Measurements from ENCODE around the gene PDE7B.
"Not testable (repeated sequence)": the region's sequence is repeated elsewhere in the genome, so short reads cannot be mapped to it uniquely, and the experiment has no call there.

PDE7B gene

GRCh38 chr6:135842618-135843392 lies 8.7 kb upstream of the PDE7B start:
- FAIRE-seq (no peak), DNase-seq (ENCODE audit: low spot score) (no peak)

- DNase-seq (ENCODE audit: low spot score) (no peak), FAIRE-seq (no peak)
These were observed 619 bp upstream of the PDE7B start for GRCh38 chr6:135850882-135851281.

GRCh38 chr6:135852746-135853145 lies 1.2 kb downstream of the PDE7B start:
- FAIRE-seq: no peak
- no peak for DNase-seq (ENCODE audit: low spot score)

GRCh38 chr6:135853227-135853626 lies 1.7 kb downstream of the PDE7B start:
- DNase-seq (ENCODE audit: low spot score): no peak

GRCh38 chr6:135853986-135854385 lies 2.5 kb downstream of the PDE7B start:
- FAIRE-seq: no peak

More at GRCh38 chr6:135853227-135853626, 1.7 kb downstream of the PDE7B start:
- FAIRE-seq: no peak

GRCh38 chr6:135854799-135855198 lies 3.3 kb downstream of the PDE7B start:
- DNase-seq (ENCODE audit: low spot score) (no peak), FAIRE-seq (no peak)

More at GRCh38 chr6:135853986-135854385, 2.5 kb downstream of the PDE7B start:
- no peak for DNase-seq (ENCODE audit: low spot score)

GRCh38 chr6:135858931-135859330 lies 7.4 kb downstream of the PDE7B start:
- FAIRE-seq (no peak), DNase-seq (ENCODE audit: low spot score) (no peak)

- DNase-seq (ENCODE audit: low spot score) (no peak), FAIRE-seq (no peak)
These were observed 8.9 kb downstream of the PDE7B start for GRCh38 chr6:135860361-135860760.

- FAIRE-seq: no peak
- no peak for DNase-seq (ENCODE audit: low spot score)
These were observed 9.7 kb downstream of the PDE7B start for GRCh38 chr6:135861189-135861588.

- not testable (repeated sequence) for FAIRE-seq; DNase-seq (ENCODE audit: low spot score)
These were observed 13.4 kb downstream of the PDE7B start for GRCh38 chr6:135864929-135865328.

GRCh38 chr6:135866445-135867123 lies 15.1 kb downstream of the PDE7B start:
- FAIRE-seq: no peak
- DNase-seq (ENCODE audit: low spot score): no peak

- no peak for FAIRE-seq
- no peak for DNase-seq (ENCODE audit: low spot score)
These were observed 15.8 kb downstream of the PDE7B start for GRCh38 chr6:135867332-135867731.

GRCh38 chr6:135869857-135870256 lies 18.4 kb downstream of the PDE7B start:
- no peak for DNase-seq (ENCODE audit: low spot score)
- FAIRE-seq: no peak

- FAIRE-seq: no peak
- no peak for DNase-seq (ENCODE audit: low spot score)
These were observed 19.2 kb downstream of the PDE7B start for GRCh38 chr6:135870722-135871121.

GRCh38 chr6:135871296-135871695 lies 19.8 kb downstream of the PDE7B start:
- DNase-seq (ENCODE audit: low spot score) (no peak), FAIRE-seq (no peak)

- FAIRE-seq: no peak
- no peak for DNase-seq (ENCODE audit: low spot score)
These were observed 20.4 kb downstream of the PDE7B start for GRCh38 chr6:135871878-135872277.

GRCh38 chr6:135875446-135875845 lies 23.9 kb downstream of the PDE7B start:
- DNase-seq (ENCODE audit: low spot score) (no peak), FAIRE-seq (no peak)

GRCh38 chr6:135876058-135876457 lies 24.6 kb downstream of the PDE7B start:
- DNase-seq (ENCODE audit: low spot score): no peak
- FAIRE-seq: no peak

- FAIRE-seq: no peak
- DNase-seq (ENCODE audit: low spot score): no peak
These were observed 26.2 kb downstream of the PDE7B start for GRCh38 chr6:135877666-135878065.

GRCh38 chr6:135880066-135880972 lies 28.8 kb downstream of the PDE7B start:
- FAIRE-seq (no peak), DNase-seq (ENCODE audit: low spot score) (peak; percentile 46)

- no peak for FAIRE-seq
- DNase-seq (ENCODE audit: low spot score): no peak
These were observed 31.5 kb downstream of the PDE7B start for GRCh38 chr6:135883045-135883444.

GRCh38 chr6:135883536-135883935 lies 32.0 kb downstream of the PDE7B start:
- DNase-seq (ENCODE audit: low spot score) (no peak), FAIRE-seq (no peak)
